Endometrium (tissue), 2 donors: Measurements from ENCODE around the gene MRPL20.
A peak's percentile ranks its signal among the peaks of the same experiment; 100 is the strongest.
"Not testable (repeated sequence)": the region's sequence is repeated elsewhere in the genome, so short reads cannot be mapped to it uniquely, and the experiment has no call there.

Experiments
- FAIRE-seq: peaks from 2 replicates; lab custom pipeline; 2012; peaks lifted over from hg19 to GRCh38; lab: Jason Lieb, UNC
- donor health status: control.
- donor health status: control.

Gene MRPL20

DNA sequence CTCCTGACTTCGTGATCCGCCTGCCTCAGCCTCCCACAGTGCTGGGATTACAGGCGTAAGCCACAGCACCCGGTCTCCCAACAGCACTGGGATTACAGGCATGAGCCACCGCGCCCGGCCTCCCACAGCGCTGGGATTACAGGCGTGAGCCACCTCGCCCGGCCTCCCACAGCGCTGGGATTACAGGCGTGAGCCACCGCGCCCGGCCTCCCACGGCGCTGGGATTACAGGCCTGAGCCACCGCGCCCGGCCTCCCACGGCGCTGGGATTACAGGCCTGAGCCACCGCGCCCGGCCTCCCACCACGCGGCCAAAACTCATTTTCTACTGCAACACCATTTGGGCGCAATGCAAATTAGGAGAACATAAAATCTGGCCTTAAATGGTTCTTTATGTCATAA lies 21.8 kb downstream of the MRPL20 start:
- not testable (repeated sequence) for FAIRE-seq

DNA sequence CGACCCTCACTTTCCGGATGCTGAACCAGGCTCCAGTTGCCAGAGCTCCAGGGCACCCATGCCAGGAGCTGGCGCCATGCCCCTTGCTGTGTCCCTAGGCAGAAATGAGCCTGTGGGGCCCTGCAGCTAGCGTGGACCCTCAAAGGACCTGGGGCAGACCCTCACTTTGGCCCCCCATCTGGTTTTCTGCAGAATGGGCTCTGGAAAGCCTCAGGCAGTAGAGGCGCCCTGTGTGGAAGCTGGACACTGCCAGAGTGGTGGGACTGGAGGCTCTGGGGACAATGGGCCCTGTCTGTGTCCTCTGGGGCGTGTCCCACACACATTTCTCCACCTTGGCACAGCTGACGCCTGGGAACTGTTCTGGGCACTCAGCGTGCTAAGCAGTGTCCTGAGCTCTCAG lies 25.8 kb downstream of the MRPL20 start:
- FAIRE-seq: no peak

DNA sequence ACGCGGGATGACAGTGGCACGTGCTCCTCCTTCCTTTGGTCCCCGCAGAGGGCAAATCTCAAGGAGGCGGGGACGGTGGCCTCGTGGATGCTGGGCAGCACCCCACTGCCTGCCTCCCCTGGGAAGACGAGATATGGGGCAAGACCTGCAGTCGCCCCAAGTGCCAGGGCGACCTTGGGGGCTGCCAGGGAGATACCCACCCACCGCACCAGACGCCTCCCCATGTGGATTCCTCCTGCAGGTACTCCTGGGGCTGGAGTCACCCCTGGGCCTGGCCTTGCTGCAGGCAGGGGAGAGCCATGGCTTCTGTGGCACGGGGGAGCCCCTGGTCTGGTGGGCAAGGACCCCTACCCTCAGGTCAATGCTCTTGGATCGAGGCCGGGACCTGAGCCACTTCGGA lies 26.2 kb downstream of the MRPL20 start:
- FAIRE-seq: no peak

DNA sequence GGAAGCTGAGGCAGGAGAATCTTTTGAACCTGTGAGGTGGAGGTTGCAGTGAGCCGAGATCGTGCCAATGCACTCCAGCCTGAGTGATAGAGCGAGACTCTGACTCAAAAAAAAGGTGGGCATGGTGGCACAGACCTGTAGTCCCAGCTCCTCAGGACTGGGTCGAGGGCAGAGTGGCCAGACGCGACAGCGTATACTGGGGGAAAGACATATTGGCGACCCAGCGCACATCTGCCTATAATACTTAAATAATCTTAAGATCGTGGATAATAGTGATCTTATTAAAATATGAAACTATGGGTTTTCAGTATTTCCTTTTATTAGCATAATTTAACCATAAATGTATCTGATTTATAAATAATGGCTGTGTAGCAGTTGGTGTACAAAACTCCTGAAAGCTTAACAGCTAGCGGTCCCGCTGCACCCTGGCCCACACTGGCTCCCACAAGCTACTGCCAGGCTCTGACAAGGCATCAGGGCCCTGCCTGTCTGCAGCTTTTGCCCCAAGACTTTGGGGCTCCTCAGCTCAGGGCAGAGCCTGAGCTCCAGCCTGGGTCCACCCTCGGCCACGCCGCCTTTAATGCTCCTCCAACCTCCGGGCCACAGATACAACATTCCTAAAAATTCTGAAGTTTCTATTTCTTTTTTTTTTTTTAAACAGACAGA lies 29.4 kb downstream of the MRPL20 start:
- no peak for FAIRE-seq

DNA sequence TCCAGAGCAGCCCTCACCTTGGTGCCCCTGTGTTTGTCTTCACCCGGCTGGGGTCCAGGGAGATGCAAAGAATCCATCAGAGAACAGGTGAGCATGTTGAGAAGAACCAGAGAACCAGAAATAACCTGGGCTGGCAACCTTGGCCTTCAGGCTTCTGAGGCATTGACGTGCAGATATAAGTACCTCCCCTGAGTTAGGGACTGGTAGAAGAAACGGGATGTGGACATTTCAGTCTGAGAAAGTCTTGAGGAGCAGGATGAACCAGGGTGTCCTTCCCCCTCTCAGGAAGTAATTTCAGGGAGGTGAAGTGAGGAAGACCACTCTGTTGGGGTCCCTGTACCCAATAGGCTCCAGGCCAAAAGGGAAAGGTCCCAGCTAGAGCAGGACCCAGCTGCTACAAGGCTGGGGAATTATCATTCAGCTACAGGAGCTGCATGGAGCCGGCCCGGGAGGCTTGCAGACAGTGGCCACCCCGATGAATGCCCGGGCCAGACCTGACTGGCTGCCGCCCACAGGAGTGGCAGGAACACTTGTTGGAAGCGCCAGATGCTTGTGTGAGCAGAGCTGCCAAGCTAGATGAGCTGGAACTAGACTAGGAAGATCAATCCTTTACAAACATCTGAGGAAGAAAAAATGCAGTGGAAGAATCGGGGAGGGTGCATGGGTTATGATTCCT lies 30.4 kb downstream of the MRPL20 start:
- FAIRE-seq: no peak

DNA sequence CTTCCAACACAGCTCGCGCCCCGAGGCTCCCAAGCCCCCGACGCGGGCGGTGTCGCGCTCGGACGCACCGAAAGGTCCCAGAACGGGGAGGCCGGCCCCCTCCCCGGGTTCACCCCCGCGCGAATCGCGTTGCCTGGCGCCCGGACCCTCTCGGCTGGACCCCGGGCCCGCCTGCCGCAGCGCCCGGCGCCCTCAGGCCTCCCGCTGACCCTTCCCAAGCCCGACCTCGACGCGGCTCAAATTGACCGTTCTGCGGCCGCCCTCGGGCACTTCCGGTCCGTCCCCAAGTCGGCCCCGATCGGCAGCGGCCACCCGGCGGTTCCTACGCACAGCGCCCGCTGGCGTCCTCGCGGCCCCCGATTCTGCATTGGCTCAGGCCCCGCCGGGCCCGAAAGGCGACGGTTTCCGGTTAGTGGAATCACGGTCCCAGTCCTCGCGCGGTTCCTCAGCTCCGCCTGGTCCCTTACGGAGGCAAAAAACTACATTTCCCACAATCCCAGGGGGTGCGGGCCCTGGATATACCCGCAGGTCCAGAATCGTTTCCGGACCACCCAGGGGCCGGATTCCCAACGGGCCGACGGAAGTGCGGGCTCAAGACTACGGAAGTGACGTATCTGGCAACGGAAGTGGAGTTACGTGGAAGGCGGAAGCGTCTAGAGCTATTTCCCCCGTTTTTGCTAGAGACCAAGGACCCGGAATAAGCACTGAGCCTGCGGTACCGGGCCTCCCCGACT lies 32.0 kb downstream of the MRPL20 start, which contains the start of gene AURKAIP1:
Gene AURKAIP1 (minus strand): TSS at position 279 of the 734 bp plus-strand sequence. CDS start 451 bp downstream, outside the sequence.
- peak; percentile 99 for FAIRE-seq

DNA sequence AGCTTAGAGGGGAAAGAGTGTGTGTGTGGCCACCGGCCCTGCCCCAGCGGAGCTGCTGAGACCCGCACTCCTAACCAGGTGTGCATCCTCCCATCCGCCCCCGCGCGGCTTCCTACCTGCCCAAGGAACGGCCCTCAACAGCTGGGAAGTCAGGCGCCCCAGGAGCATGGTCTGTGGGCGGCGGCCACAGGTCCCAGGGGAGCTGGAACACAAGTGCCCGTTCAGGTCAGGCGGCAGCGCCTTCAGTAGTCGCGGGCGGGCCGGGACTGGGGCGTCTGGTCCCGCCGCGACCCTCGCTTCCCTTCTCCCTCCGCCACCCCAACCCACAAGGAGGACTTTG lies 32.5 kb downstream of the MRPL20 start:
- no peak for FAIRE-seq

DNA sequence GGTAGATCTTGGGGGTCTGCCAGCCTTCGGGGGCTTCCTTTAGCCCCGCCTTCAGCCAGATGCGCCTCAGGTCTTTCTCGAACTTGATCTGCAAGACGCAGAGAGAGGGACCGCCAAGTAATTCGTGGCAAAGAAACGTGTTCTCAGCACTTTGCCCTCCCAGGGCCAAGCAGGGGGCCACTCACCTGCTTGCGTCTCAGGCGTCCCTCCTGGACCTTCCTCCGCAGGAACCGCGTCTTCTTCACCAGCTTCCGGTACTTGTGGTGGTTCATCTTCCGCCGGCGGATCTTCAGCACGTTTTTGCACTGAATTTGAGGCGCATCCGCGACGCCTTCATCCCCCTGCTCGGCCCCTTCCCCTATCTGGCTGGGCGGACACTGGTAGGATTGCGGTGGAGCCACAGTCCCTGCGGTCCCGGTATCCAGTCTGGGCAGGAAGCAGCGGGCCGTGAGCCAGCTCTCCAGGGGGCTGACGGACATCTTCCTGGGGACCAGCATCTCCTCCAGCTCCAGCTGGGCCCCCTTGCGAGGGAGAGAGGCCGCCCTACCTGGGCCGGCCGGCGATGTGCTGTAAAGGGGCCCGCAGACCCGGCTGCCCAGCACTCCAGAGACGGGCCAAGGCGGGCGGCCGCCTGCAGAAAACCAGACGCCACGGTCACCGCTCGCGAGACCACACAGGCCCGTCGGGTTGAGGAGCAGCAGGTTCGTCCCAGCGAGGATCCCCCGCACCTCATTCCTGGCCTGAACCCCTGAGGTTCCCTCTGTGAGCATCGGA lies 33.1 kb downstream of the MRPL20 start:
- FAIRE-seq: no peak

DNA sequence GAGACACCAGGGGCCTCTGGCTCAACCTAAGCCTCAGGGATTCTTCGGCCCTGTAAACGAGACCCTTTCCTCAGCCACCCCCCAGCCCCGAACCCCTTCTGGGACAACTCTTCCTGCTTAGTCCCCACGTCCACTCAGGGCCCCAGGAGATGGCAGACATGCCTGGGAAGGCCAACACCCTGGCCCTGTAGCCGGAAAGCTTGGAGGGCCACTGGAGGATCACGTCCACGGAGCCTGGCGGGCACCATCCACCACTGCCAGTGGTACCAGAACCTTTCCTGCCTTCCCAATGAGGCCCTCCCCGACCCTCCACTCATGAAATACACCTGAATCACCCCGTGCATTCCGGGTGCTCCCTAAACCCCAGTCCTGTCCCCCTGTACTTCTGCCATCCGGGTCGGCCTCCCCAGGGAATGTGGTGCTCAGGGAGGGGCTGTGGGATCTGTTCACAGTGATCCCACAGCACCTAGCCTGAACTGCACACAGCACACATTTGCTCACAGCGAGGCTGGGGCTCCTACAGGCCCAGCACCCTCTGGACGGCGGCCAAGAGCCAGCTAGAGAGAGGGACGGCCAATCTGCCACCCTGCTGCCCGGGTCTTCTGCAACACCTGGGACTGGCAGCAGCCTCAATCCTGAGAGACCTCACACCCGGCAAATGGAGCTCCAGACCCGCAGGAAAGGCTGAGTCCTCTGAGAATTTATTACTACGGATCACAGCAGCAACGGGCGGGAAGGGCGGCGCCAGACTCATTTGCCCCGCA lies 33.9 kb downstream of the MRPL20 start:
- FAIRE-seq: no peak

DNA sequence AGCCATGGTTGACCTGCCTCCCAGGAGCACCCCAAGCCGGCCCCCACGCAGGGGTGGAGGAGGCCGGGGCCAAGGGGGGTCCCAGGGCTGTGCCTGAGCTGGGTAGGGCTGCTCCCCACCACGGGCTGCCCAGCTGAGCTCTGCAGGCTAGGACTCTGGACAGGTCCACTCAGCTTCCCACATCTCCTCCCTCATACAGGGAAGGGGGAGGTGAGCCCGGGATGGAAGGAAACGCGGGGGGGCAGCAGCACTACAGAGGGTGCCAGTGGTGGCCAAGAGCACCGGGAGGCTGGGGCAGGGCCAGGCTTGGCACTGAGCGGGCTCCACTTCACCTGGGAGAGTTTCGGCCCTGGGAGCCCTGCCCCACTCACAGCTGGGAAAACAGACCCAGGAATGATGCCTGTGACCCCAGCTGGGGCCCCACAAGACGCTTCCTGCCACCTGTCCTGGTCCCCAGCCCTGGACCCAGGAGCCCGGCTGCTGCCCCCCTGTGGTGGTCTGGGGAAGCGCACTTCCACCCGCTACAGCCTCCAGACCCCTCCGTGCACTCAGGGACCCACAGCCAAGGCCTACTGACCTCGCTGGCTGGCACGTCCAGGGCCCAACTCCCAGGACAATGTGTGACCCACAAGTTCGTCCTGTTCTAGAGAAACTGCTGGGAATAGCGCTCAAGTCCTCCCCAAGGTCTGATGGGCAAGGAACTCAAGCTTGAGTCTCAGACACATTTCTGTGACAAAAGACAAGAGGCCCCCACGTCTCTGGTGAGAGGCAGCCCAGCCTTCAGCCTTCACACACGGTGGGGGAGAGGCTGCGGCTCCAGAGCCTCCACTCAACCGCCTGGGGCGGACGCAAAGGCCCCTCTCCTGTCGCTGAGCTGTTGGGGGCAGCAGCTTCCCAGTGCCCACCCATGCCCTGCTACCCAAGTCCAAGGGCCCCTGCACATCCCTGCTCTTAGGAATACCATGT lies 35.1 kb downstream of the MRPL20 start:
- no peak for FAIRE-seq

DNA sequence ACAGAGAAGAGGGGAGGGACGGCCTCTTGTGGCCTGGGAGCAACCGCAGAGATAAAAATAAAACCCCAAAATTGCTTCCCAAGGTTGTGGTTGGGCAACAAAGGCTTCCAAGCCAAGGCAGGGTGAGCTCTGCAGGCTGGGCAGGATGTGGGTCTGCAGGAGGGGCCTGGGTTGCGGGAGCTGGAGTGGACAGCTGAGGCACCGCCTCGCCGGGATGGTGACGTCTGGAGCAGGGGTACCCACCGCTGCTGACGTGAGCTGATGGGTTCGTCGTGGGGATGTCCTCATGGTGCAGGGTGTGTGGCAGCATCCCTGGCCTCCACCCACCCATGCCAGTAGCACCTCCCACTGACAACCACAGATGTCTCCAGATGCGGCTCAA lies 35.7 kb downstream of the MRPL20 start:
- no peak for FAIRE-seq

DNA sequence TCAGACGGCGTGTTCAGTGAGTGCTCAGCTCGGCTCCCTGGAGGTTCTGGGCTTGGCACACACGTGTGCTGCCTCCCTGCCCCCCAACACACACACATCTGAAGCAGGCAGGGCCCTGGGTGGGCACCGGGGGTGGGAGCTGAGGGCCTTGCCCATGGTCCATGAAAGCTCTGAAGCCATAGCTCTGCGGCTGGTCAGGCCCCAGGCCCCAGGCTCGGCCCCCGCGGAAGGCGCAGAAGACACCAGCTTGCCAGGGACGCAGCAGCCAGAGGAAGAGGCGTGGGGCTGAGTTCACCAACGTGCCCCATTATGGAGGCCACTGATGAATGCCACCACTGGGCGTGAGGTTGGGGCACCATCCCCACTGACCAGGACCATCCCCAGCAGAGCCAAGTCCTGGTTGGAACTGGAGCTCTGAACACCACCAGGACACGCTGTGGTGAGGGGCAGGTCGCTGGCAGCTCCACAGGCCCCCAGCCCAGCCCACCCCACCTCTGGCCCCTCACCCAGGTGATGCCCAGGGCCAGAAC lies 36.3 kb downstream of the MRPL20 start:
- no peak for FAIRE-seq

DNA sequence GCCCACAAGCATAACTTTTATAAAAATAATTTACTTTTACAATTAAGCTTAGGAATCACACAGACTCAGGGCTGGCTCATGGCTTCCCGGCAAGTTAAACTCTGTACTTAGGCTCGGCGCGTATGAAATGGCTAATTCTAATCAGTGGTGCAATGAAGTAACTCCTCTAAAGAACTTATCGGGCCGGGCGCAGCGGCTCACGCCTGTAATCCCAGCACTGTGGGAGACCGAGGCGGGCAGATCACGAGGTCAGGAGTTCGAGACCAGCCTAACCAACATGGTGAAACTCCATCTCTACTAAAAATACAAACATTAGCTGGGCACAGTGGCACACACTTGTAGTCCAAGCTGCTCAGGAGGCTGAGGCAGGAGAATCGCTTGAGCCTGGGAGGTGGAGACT lies 37.0 kb downstream of the MRPL20 start:
- not testable (repeated sequence) for FAIRE-seq

DNA sequence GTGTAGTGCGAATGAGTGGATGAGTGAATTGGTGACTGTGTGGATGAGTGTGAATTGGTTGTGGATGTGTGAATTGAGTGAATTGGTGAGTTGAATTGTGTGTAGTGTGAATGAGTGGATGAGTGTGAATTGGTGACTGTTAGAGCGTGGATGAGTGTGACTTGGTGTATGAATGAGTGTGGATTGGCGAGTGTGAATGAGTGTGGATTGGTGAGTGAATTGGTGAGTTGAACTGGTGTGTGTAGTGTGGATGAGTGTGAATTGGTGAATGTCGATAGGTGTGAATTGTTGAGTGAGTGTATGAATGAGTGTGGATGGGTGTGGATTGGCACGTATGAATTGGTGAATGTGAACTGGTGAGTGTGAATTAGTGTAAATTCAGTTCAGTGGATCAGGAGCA lies 39.8 kb downstream of the MRPL20 start:
- no peak for FAIRE-seq

DNA sequence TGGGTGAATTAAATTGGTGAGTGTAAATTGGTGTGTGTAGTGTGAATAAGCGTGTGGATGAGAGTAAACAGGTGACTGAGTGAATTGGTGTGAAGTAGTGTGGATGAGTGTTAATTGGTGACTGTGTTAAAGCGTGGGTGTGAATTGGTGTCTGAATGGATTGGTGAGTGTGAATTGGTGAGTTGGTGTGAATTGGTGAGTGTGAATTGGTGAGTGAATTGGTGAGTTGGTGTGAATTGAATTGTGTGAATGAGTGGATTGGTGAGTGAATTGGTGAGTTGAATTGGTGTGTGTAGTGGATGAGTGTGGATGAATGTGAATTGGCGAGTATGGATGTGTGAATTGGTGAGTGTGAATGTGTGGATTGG lies 40.4 kb downstream of the MRPL20 start:
- no peak for FAIRE-seq

DNA sequence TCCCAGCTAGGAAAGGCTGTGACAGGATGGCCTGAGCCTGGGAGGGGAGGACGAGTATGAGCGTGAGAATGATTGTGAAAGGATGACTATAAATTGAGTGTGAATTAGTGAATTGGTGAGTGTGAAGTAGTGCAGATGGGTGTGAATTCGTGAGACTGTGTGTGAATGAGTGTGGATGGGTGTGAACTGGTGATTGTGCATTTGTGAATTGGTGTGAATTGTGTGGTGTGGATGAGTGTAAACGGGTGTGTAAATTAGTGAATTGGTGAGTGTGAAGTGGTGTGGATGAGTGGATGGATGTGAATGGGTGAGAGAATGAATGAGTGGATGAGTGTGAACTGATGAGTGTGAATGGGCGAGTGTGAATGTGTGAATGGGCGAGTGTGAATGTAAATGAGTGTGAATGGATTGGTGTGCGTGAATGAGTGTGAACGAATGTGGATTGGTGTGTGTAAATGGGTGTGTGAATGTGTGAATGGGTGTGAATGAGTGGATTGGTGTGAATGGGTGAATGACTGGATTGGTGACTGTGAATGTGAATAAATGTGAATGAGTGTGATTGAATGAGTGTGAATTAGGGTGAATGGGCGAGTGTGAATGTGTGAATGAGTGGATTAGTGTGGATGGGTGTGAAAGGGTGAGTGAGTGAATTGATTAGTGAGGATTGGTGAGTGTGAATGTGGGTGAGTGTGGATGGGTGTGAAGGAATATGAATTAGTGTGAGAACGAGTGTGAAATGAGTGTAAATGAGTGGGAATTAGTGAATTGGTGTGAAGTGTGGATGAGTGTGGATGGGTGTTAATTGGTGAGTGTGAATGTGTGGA lies 41.0 kb downstream of the MRPL20 start:
- FAIRE-seq: no peak

DNA sequence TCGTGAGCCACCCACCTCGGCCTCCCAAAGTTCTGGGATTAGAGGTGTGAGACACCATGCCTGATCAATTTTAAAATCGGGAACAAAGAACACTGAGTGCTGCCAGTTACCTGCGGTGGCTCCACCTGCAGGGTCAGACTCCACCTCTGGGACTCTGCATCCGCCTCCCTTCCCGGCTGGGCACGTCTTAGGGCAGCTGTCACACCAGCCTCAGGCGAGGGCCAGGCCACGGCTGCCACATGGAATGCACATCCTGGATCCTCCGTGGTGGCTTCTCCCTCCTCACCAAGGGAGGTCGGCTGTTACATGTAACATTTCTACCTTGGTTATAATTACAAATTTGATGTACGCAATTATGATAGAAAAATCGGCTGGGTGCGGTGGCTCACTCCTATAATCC lies 42.8 kb downstream of the MRPL20 start:
- FAIRE-seq: no peak

DNA sequence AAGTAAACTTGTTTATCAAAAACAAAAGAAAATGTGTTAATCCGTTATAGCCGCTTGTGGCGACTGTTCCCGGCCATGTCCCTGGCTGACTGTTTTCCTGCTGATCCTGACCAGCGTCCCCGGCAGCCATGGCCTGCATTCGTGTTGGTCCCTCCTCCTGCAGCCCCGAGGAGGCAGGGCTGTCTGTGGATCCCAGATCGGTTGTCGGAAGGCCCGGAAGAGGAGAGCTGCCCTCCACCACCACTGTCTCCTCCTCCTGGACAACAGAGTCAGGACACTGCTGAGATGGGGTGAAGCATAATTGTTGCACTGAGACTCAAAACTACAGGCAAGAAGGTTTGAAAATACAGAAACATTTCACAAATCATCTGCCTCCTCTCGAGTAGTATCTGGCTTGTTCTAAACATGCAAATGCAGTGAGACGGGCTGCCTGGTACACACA lies 45.1 kb downstream of the MRPL20 start:
- no peak for FAIRE-seq

DNA sequence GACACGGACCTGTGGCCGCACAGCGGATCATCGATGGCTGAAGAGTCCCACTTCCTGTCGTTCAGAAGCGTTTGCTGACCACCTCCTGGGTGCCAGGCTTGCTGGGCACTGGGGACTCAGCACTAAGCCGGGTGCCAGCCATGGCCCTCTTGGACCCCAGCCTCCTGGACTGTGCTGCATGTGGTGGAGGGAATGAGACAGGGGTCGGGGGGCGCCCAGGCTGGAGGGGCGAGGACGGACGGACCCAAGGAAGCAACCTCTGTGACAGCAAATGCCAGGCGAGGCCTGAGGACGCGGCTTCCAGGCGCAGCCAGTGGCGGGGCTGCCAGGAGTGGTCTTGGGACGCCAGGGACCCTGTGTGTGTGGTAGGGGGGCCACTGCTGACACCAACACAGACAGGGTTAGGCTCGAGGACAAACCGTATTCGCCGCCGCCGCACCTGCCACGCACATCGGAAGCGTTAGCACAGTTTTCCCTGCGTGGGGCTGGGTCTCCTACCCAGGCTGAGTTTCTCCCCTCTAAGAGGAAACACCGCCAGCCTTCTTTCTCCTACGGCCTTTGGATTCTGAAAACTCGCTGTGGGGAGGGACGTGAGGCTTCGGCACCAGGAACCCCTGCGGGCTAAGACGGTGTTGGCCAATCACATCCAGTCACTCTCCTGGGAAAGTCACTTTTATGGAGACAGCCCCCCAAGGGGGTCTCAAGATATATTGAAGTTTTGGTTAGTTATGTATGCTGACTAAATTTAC lies 45.7 kb downstream of the MRPL20 start:
- FAIRE-seq: no peak
